GM19467 (cell line): ENCODE data around the gene PTPN22.
"Not testable (repeated sequence)": the region's sequence is repeated elsewhere in the genome, so short reads cannot be mapped to it uniquely, and the experiment has no call there.

Source experiments
- ATAC-seq: cut with Tn5 transposase; IDR thresholded peaks from one replicate; pipeline ENCODE4 v1.9.1; 2021; ENCODE audit warnings: mild to moderate bottlenecking, moderate library complexity; ENCODE audit not compliant: unreplicated experiment

The PTPN22 gene

DNA sequence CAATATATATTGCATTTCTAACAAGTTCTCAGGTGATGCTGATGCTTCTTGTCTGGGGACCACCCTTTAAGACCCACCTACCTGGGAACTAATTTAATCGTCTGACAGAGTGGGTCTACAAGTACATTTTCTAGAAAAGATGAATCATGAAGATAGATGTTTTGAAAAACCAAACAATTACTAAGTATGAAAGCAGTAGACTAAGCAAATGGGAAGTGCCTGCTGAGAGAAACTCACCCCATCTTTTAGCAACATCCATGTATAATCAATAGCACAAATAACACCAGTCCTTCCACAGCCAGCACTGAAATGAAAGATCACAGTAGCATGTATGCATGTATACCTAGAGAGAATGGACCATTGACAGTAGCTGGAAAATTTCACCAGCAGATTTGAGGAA, 17.3 kb downstream of the PTPN22 start:
- no peak for ATAC-seq

DNA sequence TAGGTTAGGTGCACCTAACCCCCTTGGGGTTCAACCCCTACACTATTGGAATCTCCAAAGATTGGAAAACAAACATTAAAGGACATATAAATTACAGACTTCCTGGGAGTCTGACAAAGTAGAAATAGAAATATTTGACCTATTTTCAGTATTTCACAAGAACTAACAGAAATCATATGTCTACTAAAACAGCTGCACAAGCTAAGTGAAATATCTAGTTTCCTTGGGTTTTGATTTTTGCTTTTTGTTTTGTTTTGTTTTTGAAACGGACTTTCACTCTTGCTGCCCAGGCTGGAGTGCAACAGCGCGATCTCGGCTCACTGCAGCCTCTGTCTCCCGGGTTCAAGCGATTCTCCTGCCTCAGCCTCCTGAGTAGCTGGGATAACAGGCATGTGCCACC, 18.8 kb downstream of the PTPN22 start:
- not testable (repeated sequence) for ATAC-seq

DNA sequence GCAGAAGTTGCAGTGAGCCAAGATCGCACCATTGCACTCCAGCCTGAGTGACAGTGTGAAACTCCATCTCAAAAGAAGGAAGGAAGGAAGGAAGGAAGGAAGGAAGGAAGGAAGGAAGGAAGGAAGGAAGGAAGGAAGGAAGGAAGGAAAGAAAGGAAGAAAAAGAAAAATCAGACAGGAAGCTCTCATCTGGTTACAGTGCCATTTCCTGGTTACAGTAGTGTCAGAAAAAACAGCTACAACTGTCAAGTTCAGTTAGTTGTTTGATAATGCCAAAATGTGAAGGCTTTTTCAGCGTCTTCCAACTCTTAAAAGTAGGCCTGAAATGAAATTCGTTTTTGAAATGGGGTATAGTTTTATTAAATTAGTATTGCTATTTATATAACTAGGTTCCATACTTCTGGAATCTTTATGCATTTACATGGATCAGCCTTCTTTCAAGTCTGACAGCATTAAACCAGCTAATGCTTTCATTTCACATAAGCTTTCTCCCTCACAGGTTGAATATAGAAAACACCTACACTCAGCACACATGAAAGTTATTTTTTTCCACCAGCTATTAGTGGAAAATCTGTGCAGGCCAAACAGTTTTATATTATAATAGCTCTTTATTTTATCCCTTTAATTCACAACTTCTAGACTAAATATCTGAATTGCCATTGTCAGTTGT, 21.2 kb downstream of the PTPN22 start:
- ATAC-seq, result no peak

DNA sequence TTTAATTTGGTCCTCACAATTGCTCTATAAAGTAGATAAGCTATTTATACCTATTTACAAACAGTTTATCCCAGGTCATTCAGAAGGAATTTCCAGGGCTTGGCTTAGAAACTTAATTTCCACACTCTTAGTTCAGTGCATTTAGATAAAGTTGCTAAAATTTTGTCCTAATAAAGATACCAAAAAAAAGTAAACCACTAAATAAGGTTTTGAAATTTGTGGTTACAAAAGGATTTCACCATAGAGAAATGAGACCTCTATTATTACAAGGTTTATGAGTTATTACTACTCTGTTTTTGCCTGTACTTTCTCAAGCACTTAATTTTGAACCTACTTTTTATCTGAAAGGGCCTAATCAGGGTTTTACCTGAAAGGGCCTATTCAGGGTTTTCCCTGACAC, 22.4 kb downstream of the PTPN22 start:
- ATAC-seq, result no peak

DNA sequence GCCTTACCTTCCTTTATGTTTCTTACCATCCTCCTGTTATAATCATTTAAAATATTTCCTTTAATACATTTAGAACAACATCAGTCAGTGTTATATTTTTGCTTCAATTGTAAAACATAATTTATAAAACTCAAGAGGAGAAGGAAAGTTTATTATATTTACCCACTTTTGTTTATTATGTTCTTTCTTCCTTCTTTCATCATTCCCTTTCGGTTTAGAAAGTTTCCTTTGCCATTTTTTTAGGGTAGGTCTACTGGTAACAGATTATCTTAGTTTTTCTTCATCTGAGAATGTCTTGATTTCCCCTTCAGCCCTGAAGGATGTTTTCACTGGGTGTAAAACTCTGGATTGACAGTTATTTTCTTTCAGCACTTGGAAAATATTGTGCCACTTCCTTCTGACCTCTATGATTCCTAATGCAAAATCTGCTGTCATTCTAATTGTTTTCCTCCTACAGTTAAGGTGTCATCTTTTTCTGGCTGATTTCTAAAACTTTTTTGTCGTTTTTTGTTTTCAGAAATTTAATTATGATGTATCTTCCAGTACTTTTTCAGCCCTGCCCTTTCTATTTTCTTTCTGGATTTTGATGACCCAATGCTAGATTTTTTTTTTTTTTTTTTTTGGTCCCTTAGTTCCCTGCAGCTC, 25.0 kb downstream of the PTPN22 start:
- no peak for ATAC-seq

DNA sequence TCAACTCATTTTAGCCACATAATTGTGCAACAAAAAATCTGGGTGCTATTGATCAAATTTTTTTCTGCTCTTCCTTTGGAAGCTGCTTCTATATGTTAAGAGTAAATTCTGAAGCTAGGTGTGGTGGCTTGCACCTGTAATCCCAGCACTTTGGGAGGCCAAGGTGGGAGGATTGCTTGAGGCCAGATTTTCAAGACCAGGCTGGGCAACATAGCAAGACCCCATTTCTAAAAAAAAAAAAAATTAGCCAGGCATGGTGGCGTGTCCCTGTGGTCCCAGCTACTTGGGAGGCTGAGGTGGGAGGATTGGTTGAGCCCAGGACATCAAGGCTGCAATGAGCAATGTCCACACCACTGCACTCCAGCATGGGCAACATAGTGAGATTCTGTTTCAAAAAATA, 35.0 kb downstream of the PTPN22 start:
- ATAC-seq, result no peak

DNA sequence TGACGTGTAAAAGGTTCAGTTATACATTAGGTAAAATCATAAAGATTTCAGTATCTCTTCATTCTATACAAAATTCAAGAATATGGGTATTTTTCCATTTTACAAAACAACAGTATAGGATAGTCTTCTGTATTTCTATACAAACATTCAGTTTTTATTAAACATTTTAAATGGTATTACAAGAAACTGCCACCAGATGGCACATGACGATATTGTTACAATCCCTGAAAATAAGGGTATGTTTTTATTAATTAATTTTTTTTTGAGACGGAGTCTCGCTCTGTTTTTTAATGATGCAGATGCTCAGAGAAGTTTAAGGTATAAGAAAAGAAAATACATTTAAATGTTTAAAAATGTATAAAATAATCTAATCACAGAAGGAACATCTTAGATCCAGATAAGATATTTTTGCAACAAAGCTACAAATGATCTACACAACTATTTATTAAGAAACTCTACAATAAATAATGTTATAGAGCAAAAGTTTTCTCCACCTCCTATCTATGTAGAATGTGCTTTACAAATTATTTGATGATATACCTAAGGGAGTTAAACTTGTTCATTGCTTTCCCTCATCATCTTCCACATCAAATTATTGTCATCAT, 35.7 kb downstream of the PTPN22 start:
- ATAC-seq, result no peak

DNA sequence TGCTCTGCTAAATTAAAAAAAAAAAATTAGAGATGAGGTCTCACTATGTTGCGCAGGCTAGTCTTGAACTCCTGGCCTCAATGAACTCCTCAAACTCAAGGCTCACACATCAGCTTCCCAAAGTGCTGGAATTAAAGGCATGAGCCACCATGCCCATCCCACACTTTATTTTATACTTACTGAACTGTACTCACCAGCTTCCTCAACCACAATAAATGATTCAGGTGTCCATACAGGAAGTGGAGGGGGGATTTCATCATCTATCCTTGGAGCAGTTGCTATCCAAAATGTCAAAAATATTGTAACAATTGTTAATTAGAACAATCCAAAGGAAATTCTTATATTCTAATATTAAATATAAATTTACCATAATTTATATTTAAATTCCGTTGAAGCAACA, 36.8 kb downstream of the PTPN22 start:
- no peak for ATAC-seq

DNA sequence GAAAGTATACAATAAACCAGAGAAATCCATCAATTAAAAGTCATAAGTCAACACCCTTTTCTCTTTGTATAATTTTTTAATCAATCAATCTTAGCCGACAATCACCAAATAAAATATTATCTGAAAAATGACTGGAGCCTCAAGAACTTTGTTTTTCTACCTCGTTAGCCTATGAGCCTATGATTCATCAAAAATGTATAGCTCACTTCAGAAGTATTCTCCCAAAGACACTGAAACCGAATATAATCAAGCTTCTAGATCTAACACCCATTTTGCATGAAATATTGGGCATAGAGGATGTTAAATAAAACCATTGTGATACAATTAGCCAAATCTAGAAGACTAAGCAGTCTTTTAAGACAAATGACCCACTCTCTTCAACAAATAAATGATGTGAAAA, 41.5 kb downstream of the PTPN22 start:
- ATAC-seq, result no peak

DNA sequence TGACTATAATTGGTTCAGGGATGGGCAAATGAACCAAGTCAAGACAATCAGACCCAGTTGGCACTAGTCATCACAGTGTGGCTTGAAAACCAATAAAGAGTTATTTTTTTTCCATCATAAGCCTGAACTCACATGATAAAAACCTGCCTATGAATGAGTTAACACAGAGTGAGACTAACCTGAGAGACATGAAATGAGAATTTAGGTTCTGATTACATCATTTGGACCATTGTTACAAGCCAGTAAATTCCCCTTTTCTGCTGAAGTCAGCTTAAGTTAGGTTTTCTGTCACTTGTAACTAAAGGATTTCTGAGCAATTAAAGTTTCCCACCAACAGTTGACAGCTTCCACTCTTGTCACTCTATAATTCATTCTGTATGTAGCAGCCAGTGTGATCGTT, 49.6 kb downstream of the PTPN22 start:
- ATAC-seq, result no peak

DNA sequence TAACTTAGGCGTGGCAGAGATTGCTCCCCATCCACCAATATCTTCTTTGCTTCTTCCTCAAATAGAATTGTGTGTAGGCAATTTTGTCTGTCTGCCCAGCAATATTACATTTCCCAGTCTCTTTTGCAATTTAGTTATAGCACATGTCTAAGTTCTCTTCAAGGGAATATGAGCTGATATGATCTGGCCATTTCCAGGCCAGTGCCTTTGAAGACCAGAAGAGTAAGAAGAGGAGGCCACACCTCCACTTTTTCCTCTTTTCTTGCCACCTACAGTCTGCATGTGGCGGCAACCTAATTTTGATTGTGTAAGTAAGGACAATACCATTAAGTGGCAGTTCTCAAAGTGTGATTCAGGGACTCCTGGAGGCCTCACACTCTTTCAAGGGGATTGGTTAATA, 52.9 kb downstream of the PTPN22 start:
- no peak for ATAC-seq

DNA sequence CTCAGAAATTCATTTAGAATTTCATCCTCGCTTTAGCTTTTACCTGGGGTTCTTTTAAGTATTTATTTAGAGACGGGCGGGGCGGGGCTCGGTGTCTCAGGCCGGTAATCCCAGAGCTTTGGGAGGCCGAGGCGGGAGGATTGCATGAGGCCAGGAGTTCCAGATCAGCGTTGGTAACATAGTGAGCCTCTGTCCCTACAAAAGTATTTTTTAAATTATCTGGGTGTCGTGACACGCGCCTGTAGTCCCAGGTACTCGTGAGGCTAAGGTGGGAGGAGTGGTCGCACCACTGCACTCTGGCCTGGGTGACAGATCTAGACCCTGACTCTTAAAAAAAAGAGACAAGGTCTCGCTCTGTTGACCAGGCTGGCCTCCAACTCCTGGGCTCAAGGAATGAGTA, 58.3 kb downstream of the PTPN22 start:
- no peak for ATAC-seq

DNA sequence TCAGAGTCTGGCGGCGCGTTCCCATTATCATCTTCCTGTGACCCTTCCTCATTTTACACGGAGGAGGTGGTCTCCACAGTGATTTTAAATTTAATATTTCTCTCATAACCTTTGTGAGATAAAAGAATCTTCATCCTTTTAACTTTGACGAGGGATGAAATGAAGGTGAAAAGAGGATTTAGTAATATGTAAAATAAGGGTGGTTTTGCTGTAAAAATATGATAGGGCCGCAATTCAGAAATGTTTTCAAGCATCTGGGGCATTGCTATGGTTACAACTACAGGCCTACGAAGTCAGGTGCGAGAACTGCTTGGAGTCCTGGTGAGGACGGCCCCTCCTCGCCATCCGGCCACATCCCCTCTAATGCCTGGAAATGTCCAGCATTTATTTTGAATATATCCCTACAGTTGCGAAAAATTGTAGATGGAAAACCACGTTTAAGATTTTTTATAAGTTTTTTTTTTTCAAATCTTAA, 58.8 kb downstream of the PTPN22 start:
- no peak for ATAC-seq

DNA sequence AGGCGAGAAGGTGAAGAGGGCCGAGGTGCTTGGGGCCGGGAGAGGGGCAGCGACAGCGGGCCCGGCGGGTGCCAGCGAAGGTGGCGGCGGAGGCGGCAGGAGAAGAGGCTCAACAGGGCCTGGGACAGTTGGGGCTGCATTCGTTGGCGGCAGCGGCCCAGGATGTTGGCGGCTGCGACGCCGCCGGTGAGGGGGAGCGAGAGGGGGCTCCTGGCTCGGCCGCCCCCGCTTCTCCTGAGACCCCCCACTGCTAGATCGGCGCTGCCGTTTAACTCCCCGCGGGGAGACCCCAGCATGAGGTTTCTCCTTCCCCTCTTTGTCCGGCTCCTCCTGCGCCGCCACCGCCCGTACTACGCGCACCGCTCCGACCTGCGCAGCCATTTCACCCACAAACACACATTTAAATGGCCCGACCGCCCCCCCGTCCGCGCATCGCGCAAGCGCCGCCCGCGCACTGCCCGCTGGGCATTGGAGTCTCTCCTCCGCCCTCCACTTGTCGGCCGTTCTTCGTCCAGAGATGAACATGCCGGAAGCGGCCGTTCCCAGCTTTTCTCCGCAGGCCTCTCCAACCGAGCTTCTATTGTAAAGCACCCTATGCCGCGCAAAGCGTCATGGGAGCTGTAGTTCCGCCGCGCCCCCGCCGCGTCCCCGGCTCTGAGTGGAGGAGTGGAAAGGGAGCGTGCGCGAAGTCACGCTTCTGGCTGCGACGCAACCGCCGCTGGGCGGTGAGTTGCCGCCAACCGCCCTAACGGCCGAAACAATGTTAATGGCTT, 59.4 kb downstream of the PTPN22 start, which contains the start of gene RSBN1:
TSS of gene RSBN1 (minus strand) at position 589 of the 773 bp plus-strand sequence. CDS start at position 525, 64 bp downstream.
- peak; percentile 90 for ATAC-seq

DNA sequence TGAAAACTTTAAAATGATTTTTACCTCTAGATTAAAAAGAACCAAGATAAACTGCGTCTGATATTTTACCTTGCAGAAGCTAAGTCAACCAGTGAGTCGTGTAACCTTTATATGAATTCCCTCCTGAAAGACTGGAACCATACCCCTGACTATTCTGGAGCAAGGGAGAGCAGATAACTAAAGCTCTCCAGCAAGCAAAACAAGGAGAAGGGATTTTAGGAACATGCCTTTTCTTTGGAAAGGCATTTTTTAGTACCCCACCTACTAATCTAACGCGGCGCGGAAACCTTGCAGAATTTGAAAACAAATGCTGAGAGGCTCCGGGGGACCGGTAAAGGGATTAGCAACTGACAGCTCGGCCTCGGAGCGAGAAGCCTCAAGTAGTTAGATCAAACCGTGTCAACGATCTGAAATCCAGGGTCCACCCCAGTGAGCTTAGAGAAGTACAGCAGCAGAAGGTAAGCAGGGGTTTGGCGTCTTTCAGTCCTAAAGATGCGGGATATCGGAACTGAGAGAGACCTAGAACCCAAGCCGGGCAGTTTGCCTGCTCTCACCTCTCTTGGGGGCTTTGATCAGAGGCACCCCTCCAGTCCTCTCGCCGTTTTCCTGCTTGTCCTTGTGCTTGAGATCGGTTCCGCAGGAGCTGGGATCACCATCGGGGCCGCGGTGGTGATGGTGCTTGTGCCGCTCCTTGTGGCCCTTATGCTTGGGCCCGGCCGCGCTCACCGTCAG, 60.2 kb downstream of the PTPN22 start:
- peak; percentile 1 for ATAC-seq

DNA sequence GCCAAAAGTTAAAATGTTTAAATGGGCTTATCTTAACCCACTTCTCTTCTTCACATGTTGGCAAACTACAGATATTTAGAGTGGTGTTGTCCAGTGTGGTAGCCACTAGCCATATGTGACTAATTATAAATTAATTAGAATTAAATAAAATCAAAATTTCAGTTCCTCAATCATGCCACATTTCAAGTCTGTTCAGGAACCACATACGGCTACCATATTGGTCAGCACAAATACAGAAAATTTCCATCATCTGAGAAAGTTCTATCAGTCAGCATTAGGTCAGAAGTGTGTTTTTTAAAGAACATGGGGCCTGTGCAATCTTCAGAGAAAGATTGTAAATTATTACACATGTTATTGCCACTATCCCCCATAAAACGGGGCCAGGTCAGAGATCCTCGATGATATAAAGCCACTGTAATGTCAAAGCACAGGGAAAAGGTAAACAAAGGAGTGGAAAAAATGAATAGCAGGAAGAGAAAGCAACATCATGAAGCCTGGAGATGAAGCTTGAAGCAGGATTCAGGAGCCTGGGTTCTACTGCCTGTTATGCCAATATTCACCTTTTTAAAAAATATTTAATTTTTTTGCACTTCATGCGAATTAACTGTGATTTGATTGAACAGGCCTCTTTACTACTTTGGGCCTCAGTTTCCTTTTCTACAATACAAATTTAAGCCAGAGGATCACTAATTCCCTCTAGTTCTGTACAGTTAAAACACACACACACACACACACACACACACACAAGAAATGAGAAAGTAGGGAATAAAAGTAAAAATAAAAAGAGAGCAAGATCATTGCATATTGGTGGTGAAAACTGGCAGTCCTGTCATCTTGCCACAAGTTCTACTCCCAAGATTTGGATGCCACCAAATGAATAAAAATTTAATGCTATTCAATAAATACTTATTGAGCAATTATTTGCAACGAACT, 61.6 kb downstream of the PTPN22 start:
- no peak for ATAC-seq

DNA sequence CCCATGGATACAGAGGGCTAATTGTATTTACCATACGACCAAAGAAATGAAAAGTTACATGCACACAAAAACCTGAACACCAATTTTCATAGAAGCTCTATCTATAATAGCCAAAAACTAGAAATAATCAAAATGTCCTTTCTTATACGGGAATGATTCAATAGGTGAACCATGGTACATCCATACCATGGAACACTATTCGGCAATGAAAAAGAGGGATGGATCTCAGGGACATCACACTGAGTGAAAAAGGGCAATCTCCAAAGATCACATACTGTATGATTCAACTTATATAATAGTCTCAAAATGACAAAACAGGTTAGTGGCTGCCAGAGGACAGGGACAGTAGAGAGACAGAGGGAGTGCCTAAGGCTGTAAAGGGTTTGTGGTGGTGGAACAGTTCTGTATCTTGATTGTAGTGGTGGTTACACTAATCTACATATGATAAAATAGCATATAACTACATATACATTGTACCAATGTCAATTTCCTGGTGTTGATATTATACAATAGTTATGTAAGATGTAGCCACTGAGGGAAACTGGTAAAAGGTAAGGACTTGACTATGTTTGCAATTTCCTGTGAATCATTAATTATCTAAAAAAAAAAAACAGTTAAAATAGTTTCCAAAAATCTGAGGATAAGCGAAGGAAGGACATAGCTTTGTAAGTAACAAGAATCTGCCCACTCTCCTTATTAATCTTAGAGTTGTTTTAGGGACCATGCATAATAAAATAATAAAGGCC, 62.9 kb downstream of the PTPN22 start:
- ATAC-seq, result no peak

DNA sequence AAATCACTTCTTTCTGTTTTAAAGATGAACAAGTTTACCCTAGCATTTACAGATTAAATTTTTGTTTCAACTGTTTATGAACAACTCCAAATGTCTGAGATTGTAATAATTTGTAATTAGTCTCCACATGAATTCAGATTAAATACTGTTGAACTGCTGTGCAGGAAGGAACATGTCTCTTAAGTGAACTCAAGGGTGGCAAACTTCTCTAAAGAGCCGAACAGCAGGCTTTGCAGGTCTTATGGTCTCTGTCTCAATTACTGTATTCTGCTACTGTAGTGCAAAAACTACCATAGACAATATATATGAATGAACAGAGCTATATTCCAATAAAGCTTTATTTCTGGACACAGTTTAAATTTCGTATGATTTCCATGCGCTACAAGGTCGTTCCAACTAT, 65.9 kb downstream of the PTPN22 start:
- no peak for ATAC-seq

DNA sequence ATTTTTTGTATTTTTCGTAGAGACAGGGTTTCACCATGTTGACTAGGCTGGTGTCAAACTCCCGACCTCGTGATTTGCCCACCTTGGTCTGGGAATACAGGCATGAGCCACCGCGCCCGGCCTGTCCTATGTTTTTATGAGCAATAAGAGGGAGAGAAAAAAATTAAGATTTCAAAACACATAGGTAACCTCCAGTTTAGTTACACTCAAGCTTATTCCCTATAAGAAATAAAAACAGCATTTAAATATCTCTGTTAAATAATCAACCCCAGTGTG, 66.3 kb downstream of the PTPN22 start:
- no peak for ATAC-seq
